GM21367 (cell line): ENCODE measurements around the gene PADI2.

Experiments used
- ATAC-seq: cut with Tn5 transposase; IDR thresholded peaks from one replicate; pipeline ENCODE4 v1.9.1; 2021; ENCODE audit not compliant: unreplicated experiment

PADI2 gene

DNA sequence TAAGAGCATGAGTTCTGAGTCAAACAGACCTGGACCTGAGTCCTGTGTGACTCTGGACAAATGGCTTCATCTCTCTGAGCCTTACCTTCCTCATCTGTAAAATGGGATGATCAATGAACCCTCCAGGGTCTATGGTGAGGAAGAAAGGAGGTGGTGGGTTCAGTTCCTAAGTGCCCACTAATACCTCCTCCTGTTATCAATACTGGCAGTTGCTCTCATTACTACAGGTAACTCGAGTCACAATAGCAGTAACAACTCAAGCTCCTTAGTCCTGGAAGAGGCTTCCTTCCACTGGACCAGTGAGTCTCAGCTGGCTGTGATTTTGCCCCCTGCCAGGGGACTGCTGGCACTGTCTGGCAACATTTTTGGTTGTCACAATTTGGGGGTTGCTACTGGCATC is 2.6 kb downstream of the PADI2 start:
- no peak for ATAC-seq

DNA sequence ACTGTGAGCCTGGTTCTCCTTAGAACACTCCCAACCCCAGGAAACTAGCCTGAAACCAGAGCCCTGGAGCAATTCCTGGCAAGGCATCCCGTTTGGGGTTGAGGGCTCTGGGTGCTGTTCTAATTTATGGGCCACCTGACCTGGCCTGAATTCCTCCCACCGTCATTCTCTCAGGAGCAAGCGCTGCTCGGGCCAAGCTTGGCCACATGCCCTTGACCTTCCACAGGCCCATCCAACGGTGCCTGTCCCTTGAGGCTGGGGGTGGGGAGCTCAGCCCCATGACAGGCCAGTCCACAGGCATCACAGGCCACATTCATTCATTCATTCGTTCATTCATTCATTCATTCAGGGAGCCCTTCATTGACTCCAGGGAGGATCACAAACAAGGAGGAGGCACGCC is 5.3 kb downstream of the PADI2 start:
- ATAC-seq = no peak

DNA sequence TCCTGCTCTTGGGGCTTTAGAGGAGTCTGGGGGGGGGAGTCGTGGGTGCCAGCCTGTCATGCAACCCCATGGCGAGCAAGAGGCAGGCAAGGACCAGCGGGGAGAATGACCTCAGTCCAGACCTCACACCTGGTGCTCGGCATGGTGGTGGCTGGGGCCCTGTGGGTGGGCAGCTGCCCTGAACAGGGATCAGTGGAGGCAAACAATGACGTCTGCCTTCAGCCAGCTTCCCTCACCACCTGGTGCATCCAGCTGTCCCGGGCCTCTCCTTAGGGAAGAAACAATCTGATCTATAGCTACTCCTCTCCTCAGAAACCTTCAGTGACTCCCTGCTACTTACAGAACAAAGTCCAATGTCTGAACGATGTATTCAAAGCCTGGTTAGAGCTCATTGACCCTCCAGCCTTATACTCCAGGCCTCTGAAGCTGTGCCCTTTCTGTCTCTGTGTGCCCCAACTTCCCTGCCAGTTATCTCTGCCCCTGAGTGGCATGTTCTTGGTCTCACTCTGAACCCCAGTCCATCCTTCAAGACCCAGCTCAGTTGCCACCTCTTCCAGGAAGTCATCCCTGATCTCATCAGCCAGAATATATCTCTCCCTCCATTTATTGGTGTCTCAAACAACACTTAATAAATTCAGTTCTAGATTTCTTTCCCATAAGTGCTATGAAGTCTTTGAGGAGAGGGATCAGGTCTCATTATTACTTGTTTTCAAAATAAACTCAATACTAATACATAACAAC is 6.6 kb downstream of the PADI2 start:
- no peak for ATAC-seq

DNA sequence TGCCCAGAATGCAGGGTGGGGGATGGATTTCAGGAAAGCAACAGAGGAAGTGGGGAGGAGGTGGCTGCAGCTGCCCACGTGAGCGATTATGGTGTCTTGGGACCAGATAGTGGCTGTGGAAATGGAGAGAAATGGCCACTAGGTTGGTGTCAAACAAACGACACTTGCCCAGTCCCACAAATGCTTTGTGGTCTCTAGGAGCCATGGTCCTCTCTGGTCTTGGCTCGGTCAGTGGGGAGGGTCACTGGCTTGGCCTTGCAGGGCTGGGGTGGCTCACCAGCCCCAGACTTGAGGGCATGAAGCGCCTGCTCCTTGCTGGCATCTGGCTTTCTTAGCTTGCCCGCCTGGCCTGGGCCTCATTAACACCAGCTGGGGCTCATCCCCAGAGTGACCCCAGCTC is 7.2 kb downstream of the PADI2 start:
- ATAC-seq = no peak

DNA sequence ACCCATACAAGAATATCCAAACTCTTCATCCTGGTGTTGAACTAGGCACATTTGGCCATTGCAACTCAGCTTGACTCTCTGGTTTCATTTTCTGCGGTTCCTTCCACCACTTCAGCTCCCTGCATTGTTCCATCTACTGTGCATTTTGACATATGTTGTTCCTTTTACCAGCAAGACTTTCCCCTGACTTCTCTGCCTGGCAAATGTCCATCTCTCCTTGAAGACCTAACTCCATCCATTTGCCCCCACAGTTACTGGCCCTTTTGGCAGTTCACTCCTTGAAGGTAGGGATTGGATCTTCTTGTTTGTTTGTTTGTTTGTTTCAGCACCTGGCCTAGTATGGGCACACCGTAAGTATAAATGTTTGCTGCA is 8.7 kb downstream of the PADI2 start:
- ATAC-seq = no peak

DNA sequence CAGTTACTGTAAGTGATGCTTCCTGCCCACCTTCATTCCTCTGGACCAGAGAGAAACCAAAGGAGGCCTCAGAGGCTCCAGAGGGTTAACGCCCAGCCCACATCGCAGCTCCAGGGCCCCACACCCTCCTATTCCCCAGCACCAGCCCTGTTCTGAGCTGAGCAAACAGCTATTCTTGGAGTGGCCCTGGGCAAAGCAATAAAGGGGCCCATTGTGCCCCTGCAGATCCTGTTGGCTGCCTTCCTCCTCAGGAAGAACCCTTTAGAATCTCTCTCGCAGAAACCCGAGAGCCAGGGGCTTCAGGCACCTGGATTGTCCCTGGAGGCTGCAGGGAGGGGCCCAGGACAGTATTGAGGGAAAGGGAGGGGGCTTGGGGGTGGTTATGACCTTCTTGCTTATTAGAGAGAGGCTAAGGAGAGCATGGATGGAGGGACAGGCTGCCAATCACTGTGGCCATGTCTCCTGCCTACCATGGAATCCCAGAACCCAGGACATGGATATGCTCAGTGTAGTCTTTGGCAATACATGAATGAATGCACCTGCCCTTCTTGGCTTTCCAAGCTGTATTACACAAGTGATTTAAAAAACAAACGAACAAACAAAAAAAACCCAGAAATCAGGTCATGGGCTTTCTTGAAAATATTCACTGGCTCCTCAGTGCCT is 9.2 kb downstream of the PADI2 start:
- no peak for ATAC-seq

DNA sequence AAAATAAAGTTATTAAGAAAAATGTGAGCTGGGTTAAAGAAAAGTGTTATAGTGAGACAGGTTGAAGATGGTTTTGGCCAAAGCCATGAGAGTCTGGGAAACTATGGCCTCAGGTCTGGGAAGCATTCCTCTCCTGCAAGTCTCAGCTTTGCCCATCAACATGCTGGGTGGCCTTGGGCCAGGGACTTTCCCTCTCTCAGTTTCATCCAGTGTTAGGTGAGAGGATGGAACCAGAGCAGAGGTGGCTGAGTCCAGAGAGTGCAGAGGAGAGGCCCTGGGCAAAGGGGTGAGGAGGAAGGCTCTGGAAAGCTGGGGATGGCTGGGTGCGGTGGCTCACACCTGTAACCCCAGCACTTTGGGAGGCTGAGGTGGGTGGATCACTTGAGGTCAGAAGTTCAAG is 10.5 kb downstream of the PADI2 start:
- ATAC-seq = no peak

DNA sequence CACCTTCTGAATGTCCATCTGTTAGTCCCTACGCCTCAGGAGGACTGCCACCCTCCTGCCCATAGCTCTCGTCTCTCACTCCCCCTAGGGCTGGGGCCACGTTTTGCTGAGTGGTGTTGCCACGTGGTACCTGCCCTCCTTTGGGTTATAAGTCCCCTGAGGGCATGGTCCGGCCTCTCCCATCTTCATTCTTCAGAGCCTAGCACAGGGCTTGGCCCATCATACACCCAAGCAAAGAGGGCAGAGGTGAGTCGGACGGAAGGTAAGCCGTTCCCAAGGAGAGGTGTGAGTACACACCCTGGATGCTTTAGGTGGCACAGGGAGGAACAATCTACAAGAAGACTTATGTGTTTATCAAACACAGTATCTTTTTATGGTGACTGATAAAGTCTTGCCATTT is 10.9 kb downstream of the PADI2 start:
- ATAC-seq = no peak

DNA sequence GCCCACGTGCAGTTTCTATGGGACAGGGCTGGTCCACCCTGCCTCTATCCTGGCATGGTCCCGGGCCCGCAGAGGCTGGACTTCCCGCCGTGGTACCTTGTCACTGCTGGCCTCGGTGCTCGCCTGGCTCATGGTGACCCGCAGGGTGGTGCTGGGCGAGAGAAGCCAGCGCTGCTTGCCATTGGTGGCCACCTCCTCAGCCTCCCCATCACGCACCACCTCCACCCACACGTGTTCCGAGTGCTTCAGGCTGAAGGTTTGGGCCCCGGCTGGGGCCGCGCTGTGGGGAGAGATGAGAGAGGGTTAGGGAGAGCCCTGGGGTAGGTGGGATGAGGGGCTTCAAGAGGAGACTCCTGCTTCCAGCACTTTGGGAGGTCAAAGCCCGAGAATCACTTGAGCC is 14.5 kb downstream of the PADI2 start:
- ATAC-seq = no peak

DNA sequence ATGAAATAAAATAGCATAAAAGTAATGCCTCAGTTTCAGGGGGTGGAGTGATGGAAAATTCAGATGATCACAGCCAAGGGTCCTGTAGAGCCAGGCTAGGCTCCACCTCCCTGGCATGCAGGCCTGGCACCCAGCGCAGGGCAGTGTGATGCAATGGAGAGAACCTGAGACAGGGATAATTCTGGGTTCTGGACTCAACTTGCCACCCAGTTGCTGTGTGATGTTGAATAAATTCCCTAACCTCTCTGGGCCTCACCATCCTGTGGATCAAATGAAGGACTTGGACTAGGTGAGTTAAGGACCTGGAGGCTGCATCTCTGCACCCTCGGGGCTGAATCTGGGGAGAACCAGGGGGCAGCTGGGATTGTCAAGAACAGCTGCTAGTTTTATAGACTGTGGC is 17.0 kb downstream of the PADI2 start:
- no peak for ATAC-seq

DNA sequence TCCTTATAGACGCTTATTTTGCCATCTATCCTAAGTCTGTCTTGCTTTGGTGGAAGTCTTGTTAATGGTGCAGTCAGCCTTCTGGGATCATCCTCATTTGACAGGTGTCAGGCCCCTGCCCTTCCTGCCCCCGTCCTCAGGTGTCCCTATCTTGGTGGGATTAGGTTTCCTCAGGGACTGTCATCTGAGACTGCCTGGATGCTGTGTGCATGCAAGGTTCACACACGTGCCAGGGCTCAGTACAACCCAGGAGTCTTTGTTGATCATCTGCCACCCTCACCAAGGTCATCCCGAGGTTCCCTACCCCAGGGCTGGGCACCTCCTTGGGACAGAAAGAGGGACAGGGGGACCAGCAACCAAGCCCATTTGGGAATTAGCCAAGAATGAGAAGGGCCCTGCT is 18.0 kb downstream of the PADI2 start:
- ATAC-seq = no peak

DNA sequence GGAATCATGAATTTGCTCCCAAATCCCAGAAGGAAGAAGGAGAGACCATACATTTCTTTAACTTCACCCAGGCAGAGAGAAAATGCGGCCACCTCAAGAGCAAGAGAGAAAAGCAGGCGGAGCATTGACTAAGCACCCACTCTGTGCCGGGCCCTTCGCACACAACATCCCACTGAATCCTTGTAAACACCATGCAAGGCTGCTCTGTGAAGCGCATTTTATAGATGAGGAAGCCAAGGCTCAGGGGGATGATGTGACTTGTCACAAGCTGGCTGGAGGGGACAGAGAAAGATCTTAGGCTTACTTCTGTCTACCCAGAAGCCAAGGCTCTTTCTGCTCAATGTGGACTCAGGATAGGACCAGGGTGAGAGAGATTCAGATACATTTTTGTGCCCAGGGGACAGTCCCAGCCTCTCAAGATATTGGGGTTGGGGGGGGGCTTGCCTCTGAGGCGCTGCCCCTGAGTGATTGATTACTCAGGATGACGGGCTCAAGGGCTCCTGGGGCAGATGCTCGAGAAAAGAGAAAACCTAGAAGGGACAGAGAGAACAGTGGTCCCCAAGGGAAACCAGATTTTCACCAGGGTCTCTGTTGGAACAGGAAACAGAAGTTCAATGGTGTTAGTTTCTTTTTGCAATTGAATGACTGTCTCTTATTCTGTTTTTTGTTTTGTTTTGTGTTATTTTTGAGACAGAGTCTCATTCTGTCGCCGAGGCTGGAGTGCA is 19.5 kb downstream of the PADI2 start:
- no peak for ATAC-seq

DNA sequence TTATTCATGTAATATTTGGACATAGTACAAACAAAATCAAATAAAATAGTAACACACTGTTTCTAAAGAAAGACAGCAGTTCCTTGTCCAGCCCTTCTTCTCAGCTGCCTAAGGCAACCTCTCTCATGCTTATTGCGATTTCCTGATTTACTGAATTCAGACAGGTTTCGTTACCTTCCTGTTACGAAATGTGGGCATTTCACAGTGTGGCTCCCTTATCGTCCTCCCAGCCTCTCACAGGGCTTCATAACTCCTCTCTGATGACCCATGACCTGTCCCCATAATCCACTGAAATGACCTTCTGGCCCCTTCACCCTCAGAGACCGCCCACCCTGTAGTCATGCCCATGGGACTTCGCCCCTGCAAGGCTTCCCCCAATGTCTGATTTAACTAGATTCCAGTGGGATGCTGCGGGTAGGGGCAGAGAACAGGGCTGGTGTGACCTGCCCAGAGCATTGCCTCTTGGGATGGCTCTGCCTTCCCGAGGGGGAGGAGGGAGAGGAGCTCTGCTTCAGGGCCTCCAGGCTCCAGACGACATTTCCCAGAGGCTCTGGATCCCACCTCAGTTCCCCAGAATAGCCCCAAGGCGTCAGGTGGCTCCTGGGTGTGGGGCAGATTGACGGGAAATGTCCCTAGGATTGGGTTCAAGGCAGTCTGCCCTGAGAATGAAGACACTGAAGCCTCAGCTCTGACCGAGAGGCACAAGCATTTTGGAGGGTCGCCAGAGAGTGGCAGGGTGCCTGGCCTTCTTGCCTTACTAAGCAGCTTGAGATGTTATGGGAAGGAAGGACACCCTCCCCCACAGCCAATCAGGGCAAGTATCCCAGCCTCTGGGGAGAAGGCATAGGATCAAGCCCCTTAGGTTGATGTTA is 20.6 kb downstream of the PADI2 start:
- no peak for ATAC-seq

DNA sequence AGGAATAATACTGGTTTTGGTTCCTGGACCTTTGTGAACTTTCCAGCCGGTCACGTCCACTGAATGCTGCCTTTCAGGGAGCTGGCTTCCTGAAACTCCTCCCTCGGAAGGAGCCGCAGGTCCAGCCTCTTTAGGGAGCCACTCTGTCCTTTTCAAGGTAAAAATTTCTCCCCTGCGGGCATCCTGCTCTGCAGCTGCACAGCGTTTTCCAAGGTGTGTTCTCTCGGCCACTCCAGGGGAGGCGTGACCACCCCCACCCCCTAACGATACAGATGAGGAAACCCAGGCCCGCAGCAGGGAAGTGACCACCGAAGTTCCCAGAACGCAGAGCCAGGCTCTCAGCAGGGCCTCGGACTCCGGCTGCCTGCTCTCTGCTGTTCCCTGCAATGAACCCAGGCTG is 21.5 kb downstream of the PADI2 start:
- no peak for ATAC-seq

DNA sequence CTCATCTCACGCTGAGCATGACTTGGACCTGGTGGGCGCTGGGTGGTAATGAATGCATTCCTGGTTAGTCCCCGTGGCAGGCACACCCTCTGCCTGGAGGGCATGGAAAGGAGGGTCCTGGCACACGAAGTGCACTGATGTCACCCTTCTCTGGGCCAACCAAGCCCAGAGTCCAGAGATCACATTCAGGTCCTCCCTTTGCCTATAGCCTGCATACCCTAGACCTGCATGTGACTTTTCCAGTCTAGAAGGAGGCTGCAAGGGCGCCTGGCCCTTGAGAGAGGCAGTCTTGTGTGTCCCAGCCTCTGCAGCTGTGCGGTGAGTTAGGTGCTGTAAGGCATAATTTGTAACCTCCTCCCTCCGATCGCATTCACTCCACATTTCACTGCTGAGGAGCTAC is 22.1 kb downstream of the PADI2 start:
- ATAC-seq = no peak

DNA sequence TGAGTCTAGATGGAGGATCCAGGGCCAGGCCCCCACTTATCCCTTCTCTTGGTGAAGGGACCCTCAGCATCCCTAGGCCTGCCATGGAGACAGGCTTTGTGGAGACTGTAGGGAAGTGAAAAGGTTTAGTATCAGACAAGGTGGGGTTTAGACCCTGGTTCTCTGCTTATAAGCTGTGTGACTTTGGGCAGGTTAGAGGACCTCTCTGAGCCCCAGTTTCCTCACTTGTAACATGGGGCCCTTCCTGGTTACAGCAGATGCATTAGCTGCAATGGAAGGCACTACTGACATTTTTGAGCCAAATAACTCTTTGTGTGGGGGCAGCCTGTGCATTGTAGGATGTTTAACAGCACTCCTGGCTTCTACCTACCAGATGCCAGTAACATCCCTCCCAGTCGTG is 22.7 kb downstream of the PADI2 start:
- no peak for ATAC-seq

DNA sequence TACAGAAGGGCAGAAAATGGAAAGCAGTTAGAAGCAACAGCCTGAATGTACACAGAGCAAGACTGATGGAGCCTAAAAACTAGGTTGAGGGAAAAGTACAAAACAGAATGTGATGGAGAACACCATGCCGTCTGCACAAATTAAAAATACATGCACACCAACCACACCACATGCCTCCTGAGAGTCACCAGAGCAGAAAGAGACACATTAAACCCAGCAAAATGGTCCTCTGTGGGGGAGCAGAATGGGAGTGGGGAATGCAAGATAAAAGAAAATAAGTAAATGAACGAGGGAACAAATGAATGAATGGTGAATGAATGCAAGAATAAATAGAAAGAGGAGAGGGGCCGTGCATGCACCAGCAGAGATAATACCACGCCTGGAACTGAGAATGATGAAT is 24.1 kb downstream of the PADI2 start:
- ATAC-seq = no peak

DNA sequence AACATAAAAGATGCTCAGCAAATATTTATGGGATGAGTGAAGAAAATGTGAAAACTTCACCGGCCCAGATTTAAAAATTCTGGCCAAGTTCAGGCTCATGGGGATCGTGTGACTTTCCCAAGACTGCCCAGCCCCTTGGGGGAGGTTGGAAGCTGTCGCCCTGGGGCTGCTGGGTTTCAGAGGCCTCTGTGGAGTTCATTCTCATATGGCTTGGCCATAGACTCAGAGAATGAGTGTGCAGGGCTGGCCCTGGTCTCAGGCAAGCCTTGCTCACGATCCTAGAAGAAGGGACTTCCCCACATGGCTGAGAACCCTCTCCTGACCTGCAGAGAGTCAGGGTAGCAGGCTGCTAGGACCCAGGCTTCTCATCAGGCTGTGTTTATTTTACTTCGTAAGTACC is 24.6 kb downstream of the PADI2 start:
- ATAC-seq = no peak

DNA sequence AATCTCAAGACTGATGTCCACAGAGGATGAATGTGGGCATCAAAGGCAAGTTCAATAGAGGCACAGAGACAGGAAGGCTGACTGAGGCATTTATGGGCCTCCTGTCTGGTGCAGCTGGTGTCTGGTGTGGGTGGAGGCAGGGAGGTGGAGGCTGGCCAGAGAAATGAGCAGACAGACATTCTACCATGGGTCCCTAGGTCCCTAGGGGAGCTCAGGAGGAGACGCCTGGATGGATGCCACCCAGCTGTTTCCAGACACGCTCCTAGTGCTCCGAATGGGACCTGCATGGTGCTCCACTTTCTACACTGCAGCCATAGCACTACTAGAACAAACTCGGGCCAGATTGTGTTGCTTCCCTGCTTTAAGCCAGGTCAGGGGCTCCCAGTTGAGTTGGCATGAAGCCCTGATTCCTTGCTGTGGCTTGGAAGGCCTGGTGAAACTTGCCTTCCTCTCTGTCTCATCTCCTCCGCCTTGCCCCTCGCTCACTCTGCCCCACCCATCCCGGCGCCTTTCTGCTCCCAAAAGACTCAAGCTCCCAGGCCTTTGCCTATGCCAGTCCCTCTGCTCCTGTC is 25.3 kb downstream of the PADI2 start:
- no peak for ATAC-seq

DNA sequence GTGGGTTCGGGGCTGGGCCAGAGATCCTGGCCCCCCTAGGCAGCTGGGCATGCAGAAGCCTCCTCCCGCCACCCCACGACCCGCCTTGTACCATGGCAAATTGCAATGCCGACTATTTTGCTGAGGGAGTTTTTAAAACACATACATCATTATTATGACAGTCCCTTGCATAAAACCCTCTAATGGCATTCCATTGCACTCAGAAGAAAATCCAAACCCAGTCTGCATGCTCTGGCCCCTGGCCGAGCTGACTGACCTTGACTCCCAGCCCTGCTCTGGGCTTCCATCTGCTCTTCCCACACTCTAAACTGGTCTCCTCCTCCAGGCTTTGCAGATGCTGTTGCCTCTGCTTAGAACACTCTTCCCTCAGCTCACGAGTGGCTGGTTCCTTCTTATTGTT is 28.0 kb downstream of the PADI2 start:
- ATAC-seq = no peak

DNA sequence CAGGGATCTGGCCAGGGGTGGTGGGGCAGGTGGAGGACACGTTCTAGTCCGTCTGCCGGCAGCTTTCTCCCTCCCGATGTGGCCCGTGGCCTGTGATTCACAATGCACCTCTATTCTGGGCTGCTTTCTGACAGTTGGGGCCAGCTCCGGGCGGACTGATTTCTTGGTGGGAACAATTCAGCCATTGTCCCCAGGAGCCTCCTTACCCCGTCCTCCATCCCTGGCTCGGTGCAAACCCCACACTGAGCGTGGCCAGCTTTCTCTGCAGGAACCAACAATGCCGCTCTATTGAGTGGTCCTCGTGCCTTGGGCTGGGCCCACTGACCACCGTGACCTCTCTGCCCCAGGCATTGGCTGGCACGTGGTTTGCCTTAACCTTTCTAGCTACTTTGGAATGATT is 29.7 kb downstream of the PADI2 start:
- ATAC-seq = no peak
